Bronchial epithelial cell (primary cell): ENCODE data around the gene RUNX3. TPM values are rescaled to one million over a fixed set of nuclear protein-coding genes. Genes with fewer than 3 reads are reported as not detected.

ENCODE experiments used
- DNase-seq: peaks from one replicate; pipeline ENCODE4 v3.0.0-alpha.2; 2010; ENCODE audit warnings: low read depth
- FAIRE-seq: peaks from 2 replicates; lab custom pipeline; 2011; peaks lifted over from hg19 to GRCh38; lab: Jason Lieb, UNC
- H3K27me3 ChIP-seq: 2 replicates; pipeline ENCODE4 v1.5.1; 2011; ENCODE audit warnings: low read length; ENCODE audit not compliant: control insufficient read depth, insufficient read depth
- H3K36me3 ChIP-seq: 2 replicates; pipeline ENCODE4 v1.5.1; 2011; ENCODE audit warnings: low read length; ENCODE audit not compliant: control insufficient read depth, insufficient read depth
- H3K4me3 ChIP-seq: 2 replicates; pipeline ENCODE4 v1.5.1; 2011; ENCODE audit warnings: mild to moderate bottlenecking, low read depth, low read length, control low read depth
- total RNA-seq: library from RNA; depleted of rRNA; stranded (reverse); fragments of >200 nt; gene quantifications from 2 replicates; pipeline ENCODE4 v1.2.1, GENCODE V29; 2014
- TF ChIP-seq, protein P1 (sequence below): IDR thresholded peaks from 2 replicates; pipeline ENCODE4 v1.5.1; 2011; ENCODE audit warnings: mild to moderate bottlenecking, moderate library complexity, low read length, control low read depth, inconsistent platforms; ENCODE audit not compliant: insufficient read depth, severe bottlenecking

Gene RUNX3
- total RNA-seq, 1 donor from 2014 or later, result 0.26 TPM

- no peak for FAIRE-seq
- H3K27me3 ChIP-seq, result peaks cover 47% of the 10 kb centered on the region
- H3K4me3 ChIP-seq, result no peak overlapping the region
- DNase-seq, result no peak
- TF ChIP-seq, protein P1, sequence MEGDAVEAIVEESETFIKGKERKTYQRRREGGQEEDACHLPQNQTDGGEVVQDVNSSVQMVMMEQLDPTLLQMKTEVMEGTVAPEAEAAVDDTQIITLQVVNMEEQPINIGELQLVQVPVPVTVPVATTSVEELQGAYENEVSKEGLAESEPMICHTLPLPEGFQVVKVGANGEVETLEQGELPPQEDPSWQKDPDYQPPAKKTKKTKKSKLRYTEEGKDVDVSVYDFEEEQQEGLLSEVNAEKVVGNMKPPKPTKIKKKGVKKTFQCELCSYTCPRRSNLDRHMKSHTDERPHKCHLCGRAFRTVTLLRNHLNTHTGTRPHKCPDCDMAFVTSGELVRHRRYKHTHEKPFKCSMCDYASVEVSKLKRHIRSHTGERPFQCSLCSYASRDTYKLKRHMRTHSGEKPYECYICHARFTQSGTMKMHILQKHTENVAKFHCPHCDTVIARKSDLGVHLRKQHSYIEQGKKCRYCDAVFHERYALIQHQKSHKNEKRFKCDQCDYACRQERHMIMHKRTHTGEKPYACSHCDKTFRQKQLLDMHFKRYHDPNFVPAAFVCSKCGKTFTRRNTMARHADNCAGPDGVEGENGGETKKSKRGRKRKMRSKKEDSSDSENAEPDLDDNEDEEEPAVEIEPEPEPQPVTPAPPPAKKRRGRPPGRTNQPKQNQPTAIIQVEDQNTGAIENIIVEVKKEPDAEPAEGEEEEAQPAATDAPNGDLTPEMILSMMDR, result no peak
- H3K36me3 ChIP-seq, result no peaks in the 10 kb centered on the region
These were observed 2.6 kb downstream of the RUNX3 start for GRCh38 chr1:24927473-24927872.

DNA sequence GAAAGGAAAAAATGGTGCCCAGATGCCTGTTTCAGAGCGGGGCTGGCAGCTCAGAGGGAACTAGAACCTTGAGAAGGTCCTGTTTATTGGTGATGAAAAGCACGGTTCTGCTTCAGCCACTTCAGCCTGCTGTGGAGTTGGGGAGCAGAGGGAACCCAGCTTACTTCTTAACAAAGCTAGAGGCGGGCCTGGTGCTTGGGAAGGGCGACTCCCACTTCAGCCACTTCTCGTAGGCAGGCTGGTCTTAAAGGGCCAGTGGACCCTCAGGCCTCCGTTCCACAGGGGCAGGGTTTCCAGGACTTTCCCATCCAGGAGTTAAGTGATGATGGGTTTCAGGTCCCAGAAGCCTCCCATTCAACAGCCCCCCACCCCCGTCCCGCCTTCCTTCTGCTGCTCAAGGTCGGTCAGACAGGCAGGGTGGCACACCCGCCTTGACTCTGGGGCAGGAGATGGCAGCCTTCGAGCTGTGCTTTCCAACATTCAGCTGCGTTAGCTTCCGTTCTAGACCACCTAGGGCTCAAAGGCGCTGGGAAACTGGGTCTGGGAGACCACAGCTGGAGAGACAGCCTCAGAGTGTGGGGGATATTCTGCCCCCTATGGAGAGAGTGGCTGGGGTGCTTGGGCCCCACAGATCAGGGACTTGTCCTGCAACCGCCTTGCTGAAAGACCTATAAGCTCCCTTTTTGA lies 3.4 kb downstream of the RUNX3 start:
- TF ChIP-seq, protein P1, result no peak
- Histone ChIP-seq H3K4me3 (no peak overlapping the region), H3K36me3 (no peaks in the 10 kb centered on the region), H3K27me3 (peaks cover 41% of the 10 kb centered on the region)
- FAIRE-seq (no peak), DNase-seq (no peak)

DNA sequence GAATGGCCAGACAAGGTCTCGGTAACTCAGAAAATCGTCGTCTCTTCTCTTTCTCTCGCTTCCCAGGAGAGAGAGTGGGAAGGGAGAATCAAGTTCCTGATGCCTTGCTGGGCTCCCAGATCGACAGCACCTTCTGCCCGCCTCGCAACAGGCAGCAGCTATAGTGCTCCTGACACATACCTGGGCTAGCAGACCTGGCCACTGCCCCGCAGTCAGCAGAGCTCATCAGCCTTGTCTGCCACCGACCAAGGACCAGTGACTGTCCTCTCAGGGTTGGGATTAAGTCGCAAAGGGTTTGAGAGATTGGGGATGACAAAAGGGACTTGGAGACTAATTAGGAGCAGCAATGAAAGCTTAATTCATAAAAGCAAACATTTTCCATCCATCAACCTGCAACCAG lies 4.1 kb downstream of the RUNX3 start:
- Histone ChIP-seq H3K27me3 (peaks cover 37% of the 10 kb centered on the region), H3K36me3 (no peaks in the 10 kb centered on the region), H3K4me3 (no peak overlapping the region)
- TF ChIP-seq, protein P1, result no peak
- FAIRE-seq (no peak), DNase-seq (no peak)

- no peak for FAIRE-seq
- Histone ChIP-seq H3K27me3 (peaks cover 32% of the 10 kb centered on the region), H3K4me3 (no peak overlapping the region), H3K36me3 (no peaks in the 10 kb centered on the region)
- TF ChIP-seq, protein P1, result no peak
- no peak for DNase-seq
These were observed 4.8 kb downstream of the RUNX3 start for GRCh38 chr1:24925082-24925779.

DNA sequence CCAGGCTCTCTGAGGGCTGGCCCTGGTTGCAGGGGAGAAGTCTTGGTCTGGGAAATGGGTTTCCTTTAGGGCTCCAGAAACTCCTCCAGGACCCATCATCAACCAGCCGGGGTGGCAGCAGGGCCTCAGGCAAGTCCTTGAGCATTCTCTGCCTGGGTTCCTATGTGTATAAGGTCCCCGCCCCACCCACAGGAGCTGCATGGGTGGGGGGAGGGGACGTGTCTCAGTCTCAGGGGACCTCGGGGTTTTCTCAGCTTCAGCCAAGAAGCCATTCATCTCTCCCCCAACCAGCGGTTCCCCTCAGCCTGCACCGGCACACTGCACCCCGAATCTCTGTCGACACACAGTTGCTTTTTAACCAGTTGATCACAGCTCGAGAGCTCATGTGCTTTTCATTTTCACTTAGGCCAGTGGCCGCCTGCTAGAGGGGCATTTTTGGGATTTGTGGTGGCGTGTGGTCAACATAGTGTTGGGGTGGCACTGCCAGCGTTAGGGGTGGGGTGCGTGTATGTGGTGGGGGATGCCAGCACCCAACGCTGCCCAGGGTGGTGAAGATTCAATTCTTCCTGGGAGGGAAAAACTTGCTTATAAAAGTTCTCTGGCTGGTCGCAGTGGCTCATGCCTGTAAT lies 6.5 kb downstream of the RUNX3 start:
- Histone ChIP-seq H3K4me3 (no peak overlapping the region), H3K36me3 (no peaks in the 10 kb centered on the region), H3K27me3 (peaks cover 25% of the 10 kb centered on the region)
- TF ChIP-seq, protein P1, result no peak
- DNase-seq (no peak), FAIRE-seq (no peak)
